Lower leg skin (tissue), 4 donors: ENCODE measurements around the gene CPXM2. TPM values are rescaled to one million over a fixed set of nuclear protein-coding genes. Genes with fewer than 3 reads are reported as not detected.
A peak's percentile ranks its signal among the peaks of the same experiment; 100 is the strongest.

Source experiments
- DNase-seq, 2 donors: peaks; one replicate each; pipeline ENCODE4 v3.0.0-alpha.2; 2019; ENCODE audit warnings: low spot score in 2 of 2
- H3K4me3 ChIP-seq: fragments of 200-600 bp; sonication (generic); 2 replicates; pipeline ENCODE4 v1.5.1; 2017; ENCODE audit warnings: mild to moderate bottlenecking, low read depth; ENCODE audit not compliant: poor library complexity, severe bottlenecking
- CTCF ChIP-seq, 3 donors: fragments of 450-650 bp; IDR thresholded peaks; one replicate each; pipeline ENCODE4 v1.5.1; 2016; ENCODE audit warnings: antibody characterized with exemption in 3 of 3, mild to moderate bottlenecking in 3 of 3, moderate library complexity in 2 of 3
- POLR2A ChIP-seq, 2 donors: fragments of 450-650 bp; IDR thresholded peaks; one replicate each; pipeline ENCODE4 v1.6.1; 2016 to 2017; ENCODE audit warnings: antibody characterized with exemption in 2 of 2, mild to moderate bottlenecking in 1 of 2, moderate library complexity in 1 of 2
- WGBS, 2 donors: methylation state at CpG; one replicate each; pipeline ENCODE4 v1.1.5; 2018; 5-methylcytosine and 5-hydroxymethylcytosine counted together
- intact Hi-C: fragments of 100-400 bp; cut with DNase I; formaldehyde crosslinking; loops from one replicate; pipeline ENCODE4 v1.15.0; 2023; ENCODE audit warnings: low total_unique reads
- total RNA-seq, 4 donors: library from RNA; depleted of rRNA; stranded (reverse); fragments of >200 nt; gene quantifications; one replicate each; pipeline ENCODE4 v1.1.0, GENCODE V29; 2016

CPXM2 gene
- total RNA-seq, 4 donors from 2014 or later: 1.6 to 7.0 (median 4.9) TPM

GRCh38 chr10:123882681-123883445 is 8.7 kb downstream of the CPXM2 start:
- WGBS, 2 donors: 80 to 91% methylated on average over 10 of the region's 10 CpGs
- intact Hi-C loops: no loop called here
- H3K4me3 ChIP-seq: no peak overlapping the region
- DNase-seq: peak in 1 of 2 donors; percentile 82
- TF ChIP-seq POLR2A (IDR thresholded peaks at IDR 0.05) (no peak), CTCF (IDR thresholded peaks at IDR 0.05) (no peak)

- DNase-seq: peak in 1 of 2 donors; percentile 46
- no peak for TF ChIP-seq POLR2A (IDR thresholded peaks at IDR 0.05)
- TF ChIP-seq CTCF (IDR thresholded peaks at IDR 0.05): no peak
- H3K4me3 ChIP-seq: no peak overlapping the region
- intact Hi-C loops: no loop called here
- WGBS, 2 donors: 57 to 58% methylated on average over 4 of the region's 4 CpGs
Measured at GRCh38 chr10:123882177-123882576, 9.4 kb downstream of the CPXM2 start.

- H3K4me3 ChIP-seq: no peak overlapping the region
- WGBS, 2 donors: 87 to 88% methylated on average over 8 to 10 of the region's 10 CpGs
- no peak for TF ChIP-seq CTCF (IDR thresholded peaks at IDR 0.05)
- no peak for TF ChIP-seq POLR2A (IDR thresholded peaks at IDR 0.05)
- peak in 1 of 2 donors; percentile 63 for DNase-seq
- intact Hi-C loops: no loop called here
Measured at GRCh38 chr10:123879606-123880257, 11.9 kb downstream of the CPXM2 start.

- TF ChIP-seq CTCF (IDR thresholded peaks at IDR 0.05) (no peak), POLR2A (IDR thresholded peaks at IDR 0.05) (no peak)
- no peak overlapping the region for H3K4me3 ChIP-seq
- DNase-seq: peak in 1 of 2 donors; percentile 58
- intact Hi-C loops: no loop called here
- 80 to 81% methylated on average over 7 of the region's 7 CpGs for WGBS, 2 donors
Measured at GRCh38 chr10:123878666-123879303, 12.8 kb downstream of the CPXM2 start.

- 82 to 83% methylated on average over 8 of the region's 8 CpGs for WGBS, 2 donors
- TF ChIP-seq CTCF (IDR thresholded peaks at IDR 0.05): no peak
- intact Hi-C loops: no loop called here
- H3K4me3 ChIP-seq: no peak overlapping the region
- DNase-seq: peak in 1 of 2 donors; percentile 29
Measured at GRCh38 chr10:123870260-123870659, 21.3 kb downstream of the CPXM2 start.
